ENCODE results near the gene MKNK1.

Gene MKNK1

GRCh38 chr1:46619656-46620258 lies 15.7 kb upstream of the MKNK1 start:
- DNase-seq (ENCODE audit: low read depth in 3 of 3, low spot score in 1 of 3), result no peak

- DNase-seq (ENCODE audit: low read depth in 3 of 3, low spot score in 1 of 3), result no peak
These were observed 14.8 kb upstream of the MKNK1 start for GRCh38 chr1:46618754-46619415.

- no peak for DNase-seq (ENCODE audit: low read depth in 3 of 3, low spot score in 1 of 3)
These were observed 13.8 kb upstream of the MKNK1 start for GRCh38 chr1:46617833-46618232.

- DNase-seq (ENCODE audit: low read depth in 3 of 3, low spot score in 1 of 3), result no peak
These were observed 13.2 kb upstream of the MKNK1 start for GRCh38 chr1:46617108-46617800.

GRCh38 chr1:46616277-46617107 lies 12.4 kb upstream of the MKNK1 start, which contains the start of gene MOB3C:
MOB3C (minus strand) TSS chr1:46616811; CDS start chr1:46613321, 3,490 bp downstream.
- peak in 2 of 3 donors; percentile 42 to 55 for DNase-seq (ENCODE audit: low read depth in 3 of 3, low spot score in 1 of 3)

GRCh38 chr1:46615735-46616134 lies 11.7 kb upstream of the MKNK1 start:
- DNase-seq (ENCODE audit: low read depth in 3 of 3, low spot score in 1 of 3), result no peak

- DNase-seq (ENCODE audit: low read depth in 3 of 3, low spot score in 1 of 3), result no peak
These were observed 11.0 kb upstream of the MKNK1 start for GRCh38 chr1:46615088-46615487.

GRCh38 chr1:46614604-46614984 lies 10.5 kb upstream of the MKNK1 start:
- no peak for DNase-seq (ENCODE audit: low read depth in 3 of 3, low spot score in 1 of 3)

GRCh38 chr1:46613661-46614603 lies 9.9 kb upstream of the MKNK1 start:
- no peak for DNase-seq (ENCODE audit: low read depth in 3 of 3, low spot score in 1 of 3)

GRCh38 chr1:46612937-46613660 lies 9.0 kb upstream of the MKNK1 start:
- DNase-seq (ENCODE audit: low read depth in 3 of 3, low spot score in 1 of 3), result no peak

DNA sequence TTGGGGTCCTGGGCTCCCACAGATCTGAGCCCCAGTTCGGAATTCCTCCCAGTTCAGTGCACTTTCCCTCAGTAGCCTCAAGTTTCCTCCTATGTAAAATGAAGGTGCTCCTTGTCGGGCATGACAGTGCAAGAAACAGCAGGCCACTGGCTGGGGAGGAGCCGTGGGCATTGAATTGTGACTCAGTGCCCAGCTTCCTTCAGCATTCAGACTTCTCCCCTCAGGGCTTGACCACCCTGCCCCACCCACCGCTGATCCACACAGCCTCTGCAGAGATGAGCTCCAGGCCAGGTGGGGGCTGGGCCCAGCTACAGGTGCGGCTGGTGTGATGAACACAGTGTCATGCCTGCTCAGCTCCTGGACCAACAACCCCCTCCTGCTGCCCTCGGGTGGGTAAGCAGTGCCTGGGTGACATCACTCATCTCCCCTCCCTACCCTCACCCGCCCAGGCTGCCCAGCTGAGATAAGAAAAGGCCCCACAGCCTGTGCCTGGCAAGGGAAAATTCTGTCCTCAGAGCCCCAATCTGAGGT lies 7.7 kb upstream of the MKNK1 start:
- DNase-seq (ENCODE audit: low read depth in 3 of 3, low spot score in 1 of 3), result no peak

GRCh38 chr1:46607345-46608130 lies 3.5 kb upstream of the MKNK1 start:
- no peak for DNase-seq (ENCODE audit: low read depth in 3 of 3, low spot score in 1 of 3)

- DNase-seq (ENCODE audit: low read depth in 3 of 3, low spot score in 1 of 3), result no peak
These were observed 2.3 kb upstream of the MKNK1 start for GRCh38 chr1:46606255-46606965.

GRCh38 chr1:46605232-46605631 lies 1.2 kb upstream of the MKNK1 start:
- no peak for DNase-seq (ENCODE audit: low read depth in 3 of 3, low spot score in 1 of 3)

- DNase-seq (ENCODE audit: low read depth in 3 of 3, low spot score in 1 of 3), result no peak
These were observed 599 bp downstream of the MKNK1 start for GRCh38 chr1:46603481-46603857.

GRCh38 chr1:46601257-46602007 lies 2.6 kb downstream of the MKNK1 start:
- DNase-seq (ENCODE audit: low read depth in 3 of 3, low spot score in 1 of 3), result no peak
